Activated CD8-positive, alpha-beta T cell treated with anti-CD3 and anti-CD28 coated beads for 36 hours (primary cell): ENCODE measurements around the gene RCOR3. TPM values are rescaled to one million over a fixed set of nuclear protein-coding genes. Genes with fewer than 3 reads are reported as not detected.

Experiments
- ATAC-seq: fragments of 200-7000 bp; cut with Tn5 transposase; one replicate; pipeline ENCODE4 v1.10.0; 2021; ENCODE audit warnings: mild to moderate bottlenecking, moderate library complexity
- CTCF ChIA-PET: fragments of 350-600 bp; sonication (Branson Sonifier 250); formaldehyde crosslinking; loops from one replicate; lab custom pipeline; 2021; ENCODE audit warnings: antibody characterized with exemption; lab: Charles Lee
- POLR2A ChIA-PET: fragments of 350-600 bp; sonication (Branson Sonifier 250); formaldehyde crosslinking; loops from one replicate; lab custom pipeline; 2021; ENCODE audit warnings: antibody characterized with exemption; lab: Charles Lee
- DNase-seq: peaks from one replicate; pipeline ENCODE4 v3.0.0-alpha.2; 2020
- H3K27ac Mint-ChIP-seq: one replicate; pipeline ENCODE4 v1.8.0; 2021; ENCODE audit warnings: mild to moderate bottlenecking, mixed read lengths
- H3K27me3 Mint-ChIP-seq: one replicate; pipeline ENCODE4 v1.8.0; 2021; ENCODE audit warnings: mixed read lengths
- H3K36me3 Mint-ChIP-seq: one replicate; pipeline ENCODE4 v1.8.0; 2021; ENCODE audit warnings: low read depth, mixed read lengths
- H3K4me1 Mint-ChIP-seq: one replicate; pipeline ENCODE4 v1.8.0; 2021; ENCODE audit warnings: low read depth, mixed read lengths
- H3K4me3 Mint-ChIP-seq: one replicate; pipeline ENCODE4 v1.8.0; 2021; ENCODE audit warnings: mild to moderate bottlenecking, moderate library complexity, mixed read lengths
- H3K9me3 Mint-ChIP-seq: one replicate; pipeline ENCODE4 v1.8.0; 2021; ENCODE audit warnings: mixed read lengths
- intact Hi-C: fragments of 100-400 bp; cut with micrococcal nuclease; formaldehyde crosslinking; loops from one replicate; pipeline ENCODE4 v1.10.0; 2022
- total RNA-seq, 2 experiments: library from RNA; stranded (reverse); gene quantifications; one replicate each; pipeline ENCODE4 v1.2.3, GENCODE V29; 2021
- TF ChIP-seq, protein P1 (sequence below): fragments of 200-600 bp; IDR thresholded peaks from one replicate; pipeline ENCODE4 v1.8.0; 2022; ENCODE audit warnings: antibody characterized with exemption, mild to moderate bottlenecking

Gene RCOR3
- total RNA-seq, 2 experiments from 2014 or later, result 25.7 to 30.7 TPM

DNA sequence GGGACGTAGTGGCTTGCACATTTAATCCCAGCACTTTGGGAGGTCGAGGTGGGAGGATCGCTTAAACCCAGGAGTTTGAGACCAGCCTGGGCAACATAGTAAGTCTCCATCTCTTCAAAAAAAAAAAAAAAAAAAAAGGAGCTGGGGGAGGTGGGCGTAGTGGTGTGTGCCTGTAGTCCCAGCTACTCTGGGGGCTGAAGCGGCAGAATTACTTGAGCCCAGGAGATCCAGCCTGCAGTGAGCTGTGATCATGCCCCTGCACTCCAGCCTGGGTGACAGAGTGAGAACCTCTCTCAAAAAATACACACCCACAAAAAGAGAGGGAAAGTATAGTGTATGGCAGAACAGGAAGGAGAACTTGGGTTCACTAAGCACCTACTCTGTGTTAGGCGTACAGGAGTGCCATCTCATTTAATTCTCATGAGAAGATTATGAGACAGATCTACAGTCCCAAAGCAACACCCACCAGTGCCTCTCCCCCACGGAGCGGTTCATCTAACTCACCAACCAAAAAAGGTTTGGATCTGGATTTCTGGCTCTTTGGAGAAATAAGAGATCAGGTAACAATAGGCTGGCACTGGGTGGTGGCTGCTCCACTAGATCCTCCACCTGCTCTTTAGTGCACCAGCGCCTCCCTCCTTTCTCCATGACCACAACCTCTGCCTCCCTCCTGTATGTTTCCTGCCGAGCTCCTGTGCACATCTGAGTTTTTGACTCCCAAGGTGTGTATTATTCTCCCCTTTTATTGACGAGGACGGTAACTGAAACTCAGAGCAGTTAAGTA is 66.0 kb downstream of the RCOR3 start:
- peaks cover 13% of the 10 kb centered on the region for H3K36me3 Mint-ChIP-seq
- ChIA-PET POLR2A (interaction anchor here (0.6 to 2.5 kb wide), 3 partner anchors 32 to 67 kb away, joined by 3 to 7 read pairs (median 4); no protein-coding TSS in a partner anchor), CTCF (interaction anchor here (0.6 to 1.4 kb wide), 6 partner anchors 11 to 1665 kb away, joined by 3 to 7 read pairs (median 3); no protein-coding TSS in a partner anchor)
- H3K9me3 Mint-ChIP-seq, result no peaks in the 10 kb centered on the region
- DNase-seq (no peak), ATAC-seq (no peak)
- no peaks in the 10 kb centered on the region for H3K27me3 Mint-ChIP-seq
- TF ChIP-seq, protein P1, sequence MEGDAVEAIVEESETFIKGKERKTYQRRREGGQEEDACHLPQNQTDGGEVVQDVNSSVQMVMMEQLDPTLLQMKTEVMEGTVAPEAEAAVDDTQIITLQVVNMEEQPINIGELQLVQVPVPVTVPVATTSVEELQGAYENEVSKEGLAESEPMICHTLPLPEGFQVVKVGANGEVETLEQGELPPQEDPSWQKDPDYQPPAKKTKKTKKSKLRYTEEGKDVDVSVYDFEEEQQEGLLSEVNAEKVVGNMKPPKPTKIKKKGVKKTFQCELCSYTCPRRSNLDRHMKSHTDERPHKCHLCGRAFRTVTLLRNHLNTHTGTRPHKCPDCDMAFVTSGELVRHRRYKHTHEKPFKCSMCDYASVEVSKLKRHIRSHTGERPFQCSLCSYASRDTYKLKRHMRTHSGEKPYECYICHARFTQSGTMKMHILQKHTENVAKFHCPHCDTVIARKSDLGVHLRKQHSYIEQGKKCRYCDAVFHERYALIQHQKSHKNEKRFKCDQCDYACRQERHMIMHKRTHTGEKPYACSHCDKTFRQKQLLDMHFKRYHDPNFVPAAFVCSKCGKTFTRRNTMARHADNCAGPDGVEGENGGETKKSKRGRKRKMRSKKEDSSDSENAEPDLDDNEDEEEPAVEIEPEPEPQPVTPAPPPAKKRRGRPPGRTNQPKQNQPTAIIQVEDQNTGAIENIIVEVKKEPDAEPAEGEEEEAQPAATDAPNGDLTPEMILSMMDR, result no peak
- H3K4me3 Mint-ChIP-seq, result peak overlapping the region; percentile 84
- peak overlapping the region; percentile 46 for H3K27ac Mint-ChIP-seq
- intact Hi-C loops, result loop anchor here (5.0 to 10.0 kb wide), 3 partner anchors 57 to 330 kb away; no protein-coding TSS in a partner anchor
- H3K4me1 Mint-ChIP-seq, result peaks cover 72% of the 10 kb centered on the region

DNA sequence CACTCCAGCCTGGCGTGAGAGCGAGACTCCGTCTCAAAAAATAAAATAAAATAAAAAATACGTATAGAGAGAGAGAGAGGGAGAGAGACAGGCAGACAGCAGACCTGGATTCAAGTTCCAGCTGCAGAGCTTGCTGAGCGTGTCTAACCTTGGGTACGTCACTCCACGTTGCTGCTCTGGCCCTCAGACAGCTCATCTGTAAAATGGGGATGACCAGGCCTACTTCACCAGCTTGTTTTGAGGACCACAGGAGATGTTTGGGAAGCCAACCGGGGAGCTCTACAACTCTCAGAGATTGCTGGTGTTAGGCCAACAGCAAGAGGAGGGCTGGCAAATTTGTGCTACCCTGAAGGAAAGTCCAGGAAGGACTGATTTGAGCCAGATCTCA is 67.0 kb downstream of the RCOR3 start:
- intact Hi-C loops, result loop anchor here (5.0 to 10.0 kb wide), 3 partner anchors 56 to 329 kb away; no protein-coding TSS in a partner anchor
- Mint-ChIP-seq H3K4me3 (peak overlapping the region; percentile 84), H3K27ac (peak overlapping the region; percentile 95), H3K9me3 (no peaks in the 10 kb centered on the region), H3K27me3 (no peaks in the 10 kb centered on the region), H3K4me1 (peaks cover 74% of the 10 kb centered on the region), H3K36me3 (peaks cover 20% of the 10 kb centered on the region)
- TF ChIP-seq, protein P1, result no peak
- POLR2A ChIA-PET, result interaction anchor here (0.6 to 4.6 kb wide), 6 partner anchors 13 to 189 kb away, joined by 3 to 45 read pairs (median 4); no protein-coding TSS in a partner anchor
- ATAC-seq (no peak), DNase-seq (no peak)
- CTCF ChIA-PET, result interaction anchor here (0.6 to 1.4 kb wide), 7 partner anchors 9 to 189 kb away, joined by 3 to 7 read pairs (median 3); no protein-coding TSS in a partner anchor

DNA sequence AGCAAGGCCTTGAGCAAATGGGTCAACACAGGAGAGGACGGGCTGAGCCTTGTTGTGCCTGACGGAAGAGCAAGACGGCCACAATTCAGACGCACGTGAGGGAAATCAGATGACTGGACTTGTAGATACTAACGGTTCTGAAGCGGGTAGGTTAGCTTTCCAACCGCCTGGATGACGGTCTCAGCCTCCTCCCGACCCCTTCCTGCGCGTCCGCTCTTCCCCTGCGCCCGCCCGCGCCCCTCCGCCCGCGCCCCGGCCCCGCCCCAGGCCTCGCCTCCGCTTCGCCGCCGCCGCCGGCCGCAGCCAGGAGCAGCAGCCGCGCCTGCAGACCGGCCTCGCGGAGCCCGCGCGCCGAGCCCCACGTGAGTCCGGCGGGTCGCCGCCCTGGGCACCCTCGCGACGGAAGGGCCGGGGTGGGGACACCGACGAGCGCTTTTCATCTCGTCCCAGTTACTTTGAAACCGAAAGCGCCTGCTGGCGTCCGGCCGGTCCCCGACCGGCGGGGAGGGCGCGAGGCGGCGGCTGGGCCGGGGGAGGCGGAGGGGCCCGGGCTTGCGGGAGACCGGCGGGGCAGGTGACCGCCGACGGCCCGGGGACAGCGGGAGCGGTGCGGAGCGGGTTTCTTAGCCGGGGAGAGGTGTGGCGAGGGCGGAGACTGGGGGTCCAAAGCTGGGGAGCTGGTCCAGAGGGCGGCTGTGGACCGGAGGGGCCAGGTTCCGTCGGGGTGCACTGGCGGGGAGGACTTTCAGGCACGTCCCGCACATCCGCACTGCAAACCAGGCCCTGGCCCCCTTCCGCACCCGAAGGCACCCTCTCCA is 67.6 kb downstream of the RCOR3 start, which contains the start of gene TRAF5:
Gene TRAF5, plus strand, starts transcription at position 306 of the 818 bp plus-strand sequence. CDS start 26,407 bp downstream, outside the sequence.
- DNase-seq (peak; percentile 49), ATAC-seq (peak; percentile 29)
- POLR2A ChIA-PET, result interaction anchor here (0.8 to 4.6 kb wide), 8 partner anchors 12 to 188 kb away, joined by 3 to 45 read pairs (median 4); no protein-coding TSS in a partner anchor
- TF ChIP-seq, protein P1, result no peak
- CTCF ChIA-PET, result interaction anchor here (0.6 to 4.1 kb wide), 15 partner anchors 8 to 927 kb away, joined by 3 to 25 read pairs (median 4); no protein-coding TSS in a partner anchor
- H3K4me3 Mint-ChIP-seq, result peak within 1 kb of the TSS; percentile 84
- H3K4me1 Mint-ChIP-seq, result peaks cover 74% of the 10 kb centered on the region
- H3K36me3 Mint-ChIP-seq, result peaks cover 24% of the 10 kb centered on the region
- peak within 1 kb of the TSS; percentile 95 for H3K27ac Mint-ChIP-seq
- no peaks in the 10 kb centered on the region for H3K27me3 Mint-ChIP-seq
- no peaks in the 10 kb centered on the region for H3K9me3 Mint-ChIP-seq
- intact Hi-C loops, result loop anchor here (5.0 to 10.0 kb wide), 3 partner anchors 56 to 328 kb away; no protein-coding TSS in a partner anchor

DNA sequence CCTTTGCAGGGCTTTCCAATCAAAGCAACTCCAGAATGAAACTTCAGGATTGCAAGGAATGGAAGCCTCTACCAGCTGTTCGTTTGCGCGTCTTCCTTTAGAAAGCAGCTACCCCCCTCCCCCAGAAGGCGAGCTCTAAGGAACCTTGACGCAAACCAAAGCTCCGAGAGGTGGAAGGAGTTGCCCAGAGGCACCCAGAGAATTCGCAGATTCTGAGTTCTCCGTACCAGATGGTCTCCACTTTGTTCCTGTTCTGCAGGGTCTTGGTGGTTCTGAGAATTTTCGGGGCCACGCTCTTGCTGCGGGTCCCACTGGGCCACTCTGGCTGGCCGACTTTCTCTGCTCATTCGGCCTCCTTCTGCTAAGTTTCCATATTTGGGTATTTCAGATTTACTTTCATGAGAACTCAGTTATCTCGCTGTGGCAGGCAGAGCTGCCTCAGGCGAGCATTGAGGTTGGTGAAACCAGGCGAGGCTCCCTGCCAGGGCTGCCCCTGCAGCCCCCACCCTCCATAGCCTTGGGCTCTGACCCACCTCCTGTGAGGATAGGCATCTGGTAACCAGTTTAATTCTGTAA is 68.3 kb downstream of the RCOR3 start:
- intact Hi-C loops, result loop anchor here (5.0 to 10.0 kb wide), 3 partner anchors 55 to 327 kb away; no protein-coding TSS in a partner anchor
- TF ChIP-seq, protein P1, result no peak
- peaks cover 74% of the 10 kb centered on the region for H3K4me1 Mint-ChIP-seq
- H3K27me3 Mint-ChIP-seq, result no peaks in the 10 kb centered on the region
- ATAC-seq (peak; percentile 22), DNase-seq (peak; percentile 56)
- peak overlapping the region; percentile 93 for H3K27ac Mint-ChIP-seq
- peaks cover 24% of the 10 kb centered on the region for H3K36me3 Mint-ChIP-seq
- peak overlapping the region; percentile 83 for H3K4me3 Mint-ChIP-seq
- ChIA-PET CTCF (interaction anchor here (1.0 to 4.1 kb wide), 9 partner anchors 9 to 928 kb away, joined by 3 to 25 read pairs (median 8); no protein-coding TSS in a partner anchor), POLR2A (interaction anchor here (0.9 to 4.6 kb wide), 8 partner anchors 11 to 186 kb away, joined by 3 to 45 read pairs (median 3); no protein-coding TSS in a partner anchor)
- H3K9me3 Mint-ChIP-seq, result no peaks in the 10 kb centered on the region
